ENCODE results near the gene NFU1. TPM values are rescaled to one million over a fixed set of nuclear protein-coding genes. Genes with fewer than 3 reads are reported as not detected.

Gene NFU1
- total and polyA plus RNA-seq, 2 experiments from 2014 or later, result 82.6 to 131 TPM

GRCh38 chr2:69389271-69389670 lies 48.0 kb downstream of the NFU1 start:
- Histone ChIP-seq H3K36me3 (peaks cover 4% of the 10 kb centered on the region), H3K27ac (no peak overlapping the region), H3K27me3 (no peaks in the 10 kb centered on the region), H3K4me3 (no peak overlapping the region), H3K4me1 (ENCODE audit: low read depth) (peaks cover 9% of the 10 kb centered on the region), H3K9me3 (ENCODE audit: low read depth) (no peaks in the 10 kb centered on the region)
- no peak for DNase-seq (ENCODE audit: low read depth in 1 of 2, low spot score in 1 of 2)
- TF ChIP-seq CTCF (IDR thresholded peaks at IDR 0.05; ENCODE audit: low read depth, low read length), result no peak

GRCh38 chr2:69387770-69388481 lies 49.3 kb downstream of the NFU1 start:
- Histone ChIP-seq H3K36me3 (peaks cover 3% of the 10 kb centered on the region), H3K27ac (peak overlapping the region; percentile 83), H3K4me3 (peak overlapping the region; percentile 86), H3K4me1 (ENCODE audit: low read depth) (peaks cover 9% of the 10 kb centered on the region), H3K9me3 (ENCODE audit: low read depth) (no peaks in the 10 kb centered on the region), H3K27me3 (no peaks in the 10 kb centered on the region)
- TF ChIP-seq CTCF (IDR thresholded peaks at IDR 0.05; ENCODE audit: low read depth, low read length), result no peak
- DNase-seq (ENCODE audit: low read depth in 1 of 2, low spot score in 1 of 2), result peak in 1 of 2 donors; percentile 1

GRCh38 chr2:69386789-69387734 lies 50.2 kb downstream of the NFU1 start, which contains the start of gene GFPT1:
Gene GFPT1, minus strand, starts transcription at chr2:69387227. Its CDS starts 156 bp downstream, at chr2:69387071.
- peak within 1 kb of the TSS; percentile 83 for H3K27ac ChIP-seq
- no peaks in the 10 kb centered on the region for H3K9me3 ChIP-seq (ENCODE audit: low read depth)
- no peak for TF ChIP-seq CTCF (IDR thresholded peaks at IDR 0.05; ENCODE audit: low read depth, low read length)

GRCh38 chr2:69386360-69386759 lies 50.9 kb downstream of the NFU1 start:
- peak overlapping the region; percentile 75 for H3K27ac ChIP-seq
- H3K4me3 ChIP-seq, result peak overlapping the region; percentile 86
- peaks cover 9% of the 10 kb centered on the region for H3K4me1 ChIP-seq (ENCODE audit: low read depth)
- no peaks in the 10 kb centered on the region for H3K9me3 ChIP-seq (ENCODE audit: low read depth)
- no peaks in the 10 kb centered on the region for H3K27me3 ChIP-seq
- TF ChIP-seq CTCF (IDR thresholded peaks at IDR 0.05; ENCODE audit: low read depth, low read length), result no peak
- DNase-seq (ENCODE audit: low read depth in 1 of 2, low spot score in 1 of 2), result no peak
- no peaks in the 10 kb centered on the region for H3K36me3 ChIP-seq

More at GRCh38 chr2:69386789-69387734, 50.2 kb downstream of the NFU1 start, which contains the start of gene GFPT1:
- DNase-seq (ENCODE audit: low read depth in 1 of 2, low spot score in 1 of 2), result peak; percentile 96 to 97
- H3K4me3 ChIP-seq, result peak within 1 kb of the TSS; percentile 86
- H3K36me3 ChIP-seq, result no peaks in the 10 kb centered on the region
- H3K4me1 ChIP-seq (ENCODE audit: low read depth), result peaks cover 9% of the 10 kb centered on the region
- no peaks in the 10 kb centered on the region for H3K27me3 ChIP-seq

- Histone ChIP-seq H3K27me3 (no peaks in the 10 kb centered on the region), H3K27ac (no peak overlapping the region), H3K9me3 (ENCODE audit: low read depth) (no peaks in the 10 kb centered on the region), H3K4me1 (ENCODE audit: low read depth) (peaks cover 9% of the 10 kb centered on the region), H3K4me3 (peak overlapping the region; percentile 86), H3K36me3 (no peaks in the 10 kb centered on the region)
- no peak for TF ChIP-seq CTCF (IDR thresholded peaks at IDR 0.05; ENCODE audit: low read depth, low read length)
- DNase-seq (ENCODE audit: low read depth in 1 of 2, low spot score in 1 of 2), result peak in 1 of 2 donors; percentile 61
Observed at GRCh38 chr2:69385443-69386151, 51.6 kb downstream of the NFU1 start.
